NCI-H1436 treated with DMSO at 0.1 percent for 48 hours (cell line): ENCODE measurements around the gene AKAP8L.
"Not testable (repeated sequence)": the region's sequence is repeated elsewhere in the genome, so short reads cannot be mapped to it uniquely, and the experiment has no call there.

Experiments used
- DNase-seq: peaks from one replicate; lab custom pipeline; 2025; lab: John Stamatoyannopoulos, UW

AKAP8L gene

DNA sequence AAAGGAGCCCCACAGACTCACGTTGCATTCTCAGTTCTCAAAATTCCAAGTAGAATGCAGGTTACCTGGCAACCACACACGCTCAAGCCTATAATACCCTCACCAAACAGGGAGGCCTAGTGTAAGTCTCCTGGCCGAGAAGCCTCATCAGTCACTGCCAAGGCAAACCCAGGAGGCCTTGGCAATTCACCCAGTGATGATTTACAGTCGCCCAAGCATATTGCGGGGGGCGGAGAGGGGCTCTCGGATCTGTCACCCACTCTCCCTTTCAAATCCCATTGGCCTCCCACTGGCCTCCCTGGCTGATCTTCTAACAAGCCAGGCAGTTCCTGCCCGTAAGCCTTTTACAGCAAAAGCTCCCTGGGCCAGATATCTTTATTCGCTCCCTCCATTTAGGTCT, 1.1 kb downstream of the AKAP8L start:
- no peak for DNase-seq

DNA sequence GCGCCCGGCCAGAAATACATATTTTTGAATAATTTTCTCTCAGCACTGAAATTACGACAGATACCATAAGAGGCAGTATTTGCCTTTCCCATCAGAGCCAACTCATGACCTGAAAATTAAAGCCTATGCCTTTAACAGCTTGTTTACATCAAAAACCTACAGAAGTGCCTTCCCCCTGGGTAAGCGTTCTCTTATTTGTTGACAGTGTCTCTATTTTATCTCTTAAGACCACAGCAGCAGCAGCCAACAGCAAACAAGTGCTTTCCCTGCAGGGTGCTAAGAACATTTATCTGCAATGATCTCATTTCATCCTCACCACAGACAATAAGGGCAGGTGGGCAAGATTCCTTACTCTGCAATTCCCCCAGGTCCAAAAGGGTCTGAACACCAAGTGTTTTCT, 6.0 kb downstream of the AKAP8L start:
- no peak for DNase-seq

DNA sequence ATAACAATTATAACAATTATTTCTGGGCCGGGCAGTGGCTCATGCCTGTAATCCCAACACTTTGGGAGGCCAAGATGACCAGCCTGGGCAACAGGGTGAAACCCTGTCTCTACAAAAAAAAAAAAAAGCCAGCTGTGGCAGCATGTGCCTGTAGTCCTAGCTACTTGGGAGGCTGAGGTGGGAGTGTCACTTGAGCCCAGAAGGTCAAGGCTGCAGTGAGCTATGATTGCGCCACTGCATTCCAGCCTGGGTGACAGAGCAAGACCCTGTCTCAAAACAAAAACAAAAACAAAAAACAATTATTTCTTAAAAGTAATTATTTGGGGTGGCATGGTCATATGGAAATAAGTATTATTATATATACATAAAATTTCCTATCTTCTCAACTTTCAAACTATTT, 7.4 kb downstream of the AKAP8L start:
- DNase-seq = not testable (repeated sequence)

DNA sequence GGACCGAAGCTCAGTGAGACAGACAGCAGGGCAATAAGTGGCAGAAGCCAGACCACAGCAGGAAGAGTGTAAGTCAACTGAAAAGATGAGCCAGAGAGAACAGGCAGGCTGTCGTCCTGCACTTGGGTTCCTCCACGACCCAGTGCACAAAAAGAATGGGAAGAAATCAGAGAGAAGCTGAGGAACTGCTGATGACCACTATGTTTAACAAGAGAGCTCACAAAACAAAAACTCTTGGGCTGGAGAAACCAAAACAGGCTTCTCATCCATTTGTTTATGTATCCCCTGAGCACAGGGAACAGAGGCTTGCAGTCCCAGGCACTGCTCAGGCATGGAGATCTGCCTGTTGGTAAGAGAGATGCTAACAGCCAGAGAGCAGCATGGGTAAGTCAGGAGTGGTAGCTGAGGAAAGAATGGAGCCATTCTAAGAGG, 14.0 kb downstream of the AKAP8L start:
- no peak for DNase-seq

DNA sequence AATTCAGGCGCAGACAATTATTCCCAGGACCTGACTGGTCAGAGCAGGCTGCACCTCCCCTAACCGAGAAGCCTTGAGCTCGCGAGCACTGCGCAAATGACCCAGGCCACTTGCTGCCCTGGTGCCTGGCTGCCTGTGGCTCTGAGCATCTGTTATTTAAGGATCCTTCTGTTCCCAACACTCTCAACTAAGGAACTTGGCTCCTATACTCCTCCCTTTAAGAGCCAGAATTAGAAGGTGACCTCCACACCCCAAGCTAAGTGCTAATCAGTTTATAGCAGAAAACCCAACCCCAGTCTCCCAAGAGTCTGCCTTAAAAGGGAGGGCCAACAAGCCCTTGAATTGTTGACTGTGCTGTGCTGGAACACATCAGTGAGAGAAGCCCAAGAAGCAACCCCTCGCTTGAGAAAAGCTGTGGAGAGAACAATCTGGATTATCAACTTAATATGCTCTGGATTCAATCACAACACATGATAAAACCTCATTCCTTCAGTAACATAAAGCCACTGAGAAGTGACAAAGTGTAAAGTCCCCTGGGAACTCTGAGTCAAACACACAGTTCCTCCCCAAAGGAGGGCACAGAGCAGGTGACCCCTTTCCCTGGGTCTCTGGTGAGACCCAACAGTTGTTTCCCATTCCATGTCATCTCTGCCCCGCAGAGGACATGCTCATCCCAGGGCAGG, 14.6 kb downstream of the AKAP8L start:
- no peak for DNase-seq

DNA sequence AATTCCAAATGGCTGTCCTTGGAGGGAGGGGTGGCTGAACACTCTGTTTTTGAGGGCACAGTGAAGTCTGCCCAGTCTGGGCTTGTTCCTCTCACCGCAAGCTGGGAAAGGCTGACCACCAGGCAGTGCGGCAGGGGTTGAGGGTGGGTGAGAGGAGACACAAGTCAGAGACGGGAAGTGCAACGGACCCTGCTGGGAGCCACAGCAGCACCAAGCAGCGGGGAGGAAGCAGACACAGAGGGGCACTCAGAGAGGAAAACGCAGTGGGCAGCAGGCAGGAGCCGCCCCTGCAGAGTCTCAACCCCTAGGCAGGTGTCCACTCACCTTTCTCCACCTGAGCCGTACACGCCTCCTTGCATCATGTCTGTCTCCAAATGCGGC, 15.6 kb downstream of the AKAP8L start:
- DNase-seq = no peak

DNA sequence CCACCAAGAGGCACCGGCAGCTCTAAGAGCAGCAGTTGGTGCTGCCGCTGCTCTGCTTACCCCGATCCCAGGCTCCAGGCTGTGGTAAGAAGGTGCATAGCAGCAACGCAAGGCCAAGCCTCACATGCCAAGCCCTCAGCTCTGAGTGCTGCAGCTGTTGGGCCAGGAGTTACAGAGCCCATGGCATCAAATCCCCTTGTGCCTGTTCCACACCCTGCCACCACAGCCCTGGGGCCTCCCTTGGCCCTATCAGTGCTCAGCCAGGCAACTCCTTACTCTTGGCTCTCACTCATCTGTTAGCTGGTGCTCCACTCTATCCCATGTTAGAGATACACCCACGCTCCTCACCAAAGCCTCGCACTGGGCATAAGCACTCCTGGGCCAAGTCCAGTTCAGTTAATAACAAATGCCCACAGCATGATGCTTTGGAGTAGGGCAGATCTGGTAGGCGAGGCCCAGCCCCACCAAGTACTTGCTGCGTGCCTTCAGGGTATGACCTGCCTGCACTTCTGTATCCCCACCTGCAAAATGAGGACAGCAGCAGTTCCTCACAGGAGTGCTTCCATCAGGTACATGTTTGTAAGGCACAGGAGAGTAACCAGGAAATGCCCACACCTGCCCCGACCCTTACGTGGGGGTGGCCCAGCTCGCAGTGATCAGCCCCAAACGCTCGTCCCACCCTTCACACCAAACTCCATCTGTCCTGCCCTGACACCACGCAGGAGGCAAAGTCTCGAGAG, 16.2 kb downstream of the AKAP8L start:
- no peak for DNase-seq

DNA sequence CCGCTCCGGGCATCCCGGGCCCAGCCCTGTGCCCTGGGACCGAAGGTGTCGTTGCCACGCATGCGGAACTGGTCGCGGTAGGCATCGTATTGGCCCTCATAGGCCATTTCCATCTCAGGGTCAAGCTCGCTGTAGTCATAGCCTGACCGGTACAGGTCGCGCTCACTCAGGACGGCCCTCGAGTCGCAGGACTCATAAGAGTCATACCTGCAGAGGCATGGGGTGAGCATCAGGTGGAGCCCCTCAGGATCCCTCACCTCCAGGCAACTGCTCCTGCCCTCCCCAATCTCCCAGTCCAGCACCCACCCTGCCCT, 17.4 kb downstream of the AKAP8L start:
- no peak for DNase-seq

DNA sequence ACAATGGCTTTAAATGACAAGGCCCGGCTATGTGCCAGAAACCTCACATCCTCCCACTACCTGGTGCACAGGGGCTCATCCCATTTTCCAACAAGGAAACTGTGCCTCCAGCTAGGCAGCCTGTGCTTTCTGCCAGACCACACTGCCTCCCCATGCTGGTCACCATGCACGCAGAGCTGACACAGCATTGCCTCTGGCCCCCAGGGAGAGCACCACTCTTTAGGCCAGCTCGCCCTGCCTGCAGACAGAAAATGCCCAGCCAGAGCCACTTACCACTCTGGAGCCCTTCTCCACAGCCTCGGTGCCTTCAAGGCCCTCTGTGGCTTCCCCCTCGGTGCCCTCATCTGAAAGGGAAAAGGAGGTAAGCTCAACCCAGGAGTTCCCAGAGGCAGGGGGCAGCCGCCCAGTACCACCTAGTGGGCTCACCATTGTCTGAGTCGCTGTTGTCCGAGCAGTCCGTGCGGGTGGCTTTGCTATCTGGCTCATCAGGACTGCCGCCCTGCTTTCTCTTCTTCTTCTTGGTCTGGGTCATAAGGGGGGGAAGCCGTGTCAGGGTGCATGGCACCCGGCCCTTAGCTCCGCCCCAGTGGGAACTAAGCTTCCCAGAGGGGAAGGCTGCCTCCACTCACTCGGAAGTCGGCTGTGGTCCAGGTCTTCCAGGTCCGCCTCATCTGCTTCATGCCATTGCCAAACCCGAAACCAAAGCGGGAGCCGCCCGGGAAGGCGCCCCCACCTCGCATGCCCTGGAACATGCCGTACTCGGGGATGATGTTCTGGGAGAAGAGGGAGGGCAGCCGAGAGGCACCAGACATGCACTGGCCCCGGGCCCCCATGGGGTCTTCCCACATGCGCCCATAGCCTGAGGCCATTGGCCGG, 18.0 kb downstream of the AKAP8L start:
- DNase-seq = no peak

DNA sequence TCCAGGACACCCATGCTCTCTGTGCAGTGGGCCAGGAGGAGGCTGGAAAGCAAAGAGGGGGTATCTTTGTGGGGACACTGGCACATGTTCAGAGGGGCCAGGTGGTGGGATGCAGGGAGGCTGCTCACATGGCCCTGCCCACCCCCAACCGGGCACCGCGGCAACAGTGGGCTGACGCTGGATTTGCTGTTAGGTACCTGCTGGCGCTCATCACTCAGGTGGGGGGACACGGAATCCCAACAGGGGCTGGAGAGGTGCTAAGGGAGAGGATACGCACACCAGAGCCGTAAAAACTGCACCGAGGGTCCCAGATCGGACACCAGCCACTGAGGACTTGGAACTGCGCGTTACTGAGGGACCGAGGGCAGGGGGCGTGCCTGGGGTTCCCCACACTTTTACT, 19.2 kb downstream of the AKAP8L start:
- no peak for DNase-seq

DNA sequence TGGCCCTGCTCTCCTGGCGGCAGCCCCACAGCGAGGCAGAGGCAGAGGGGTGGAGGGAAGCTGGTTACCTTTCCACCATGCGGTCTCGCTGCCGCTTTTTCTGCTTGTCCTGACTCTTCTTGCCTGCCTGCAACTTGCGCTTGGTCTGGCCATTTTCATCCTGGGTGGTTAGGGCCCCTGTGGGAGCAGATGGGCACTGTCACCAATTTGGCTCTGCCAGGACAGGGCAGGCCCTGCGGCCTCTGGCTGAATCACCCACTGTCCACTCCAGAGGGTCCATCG, 19.6 kb downstream of the AKAP8L start:
- DNase-seq = no peak

DNA sequence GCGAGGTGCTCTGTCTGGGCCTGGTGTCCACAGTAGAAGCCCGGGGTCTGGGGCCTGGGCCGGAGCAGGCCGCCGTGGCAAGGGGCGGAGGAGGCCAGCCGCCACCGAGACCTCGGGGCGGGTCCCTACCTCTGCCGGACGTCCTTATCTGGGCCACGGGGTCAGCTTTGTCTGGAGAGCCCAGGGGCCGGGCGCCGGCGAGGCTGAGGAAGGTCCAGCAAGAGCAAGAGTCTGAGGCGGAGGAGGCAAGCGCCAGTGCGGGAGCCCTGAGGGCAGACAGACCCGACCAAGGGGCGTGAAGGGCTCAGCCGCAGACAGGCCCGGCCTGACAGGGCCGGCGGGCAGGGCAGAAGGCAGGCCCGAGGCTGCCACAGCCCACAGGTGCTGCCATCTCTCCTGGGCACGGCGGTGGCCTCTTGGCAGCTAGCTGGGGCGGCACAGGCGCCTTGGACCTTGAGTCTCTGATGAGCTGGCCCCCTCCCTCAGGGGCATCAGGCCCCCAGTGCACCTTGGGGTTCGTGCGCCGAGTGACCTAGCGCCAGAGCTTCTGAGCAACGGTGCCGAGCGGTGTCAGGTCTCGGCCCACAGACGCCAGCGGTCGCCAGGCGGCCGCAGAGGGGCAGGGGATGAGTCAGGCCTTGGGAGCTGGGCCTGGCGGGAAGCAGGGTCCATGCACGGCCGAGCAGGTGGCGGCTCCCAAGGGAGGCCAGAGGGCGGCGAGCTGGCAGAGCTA, 20.1 kb downstream of the AKAP8L start:
- DNase-seq = no peak

DNA sequence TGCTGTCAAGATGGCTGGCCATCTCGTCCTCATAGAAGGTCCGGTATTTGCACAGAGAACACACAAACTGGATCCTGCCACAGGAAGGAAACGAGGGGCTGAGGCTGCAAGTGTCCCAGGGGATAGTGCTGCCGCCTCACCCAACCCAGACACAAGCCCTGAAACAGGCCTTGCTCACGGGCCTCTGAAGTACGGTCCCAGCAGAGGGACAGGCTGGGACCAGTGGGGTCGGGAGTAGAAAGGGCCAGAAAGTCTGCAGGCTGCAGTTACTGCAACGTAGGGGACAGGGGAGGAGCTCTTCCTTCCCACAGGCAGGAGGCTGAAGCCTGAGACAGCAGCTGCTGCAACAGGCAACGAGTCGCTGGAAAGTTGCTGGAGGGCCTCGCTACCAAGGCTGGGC, 21.0 kb downstream of the AKAP8L start:
- no peak for DNase-seq

DNA sequence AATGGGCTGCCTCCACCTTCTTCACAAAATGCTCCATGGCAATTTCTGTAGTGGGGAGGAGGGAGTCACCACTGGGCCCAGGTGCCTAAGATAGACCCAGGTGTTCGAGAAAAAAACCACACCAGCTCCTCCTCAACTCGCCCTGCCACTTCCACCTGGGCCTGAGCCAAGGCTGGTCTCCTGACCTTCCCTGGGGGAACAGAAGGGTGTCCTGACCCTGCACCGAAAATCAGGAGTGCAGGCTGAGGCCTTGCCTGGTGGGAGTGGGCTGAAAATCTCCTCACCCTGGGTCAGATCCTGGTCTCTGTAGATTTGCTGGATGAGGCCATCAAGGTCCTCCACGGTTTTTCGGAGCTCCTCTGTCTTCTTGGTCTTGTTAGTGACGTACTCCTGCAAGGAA, 21.6 kb downstream of the AKAP8L start:
- DNase-seq = no peak

DNA sequence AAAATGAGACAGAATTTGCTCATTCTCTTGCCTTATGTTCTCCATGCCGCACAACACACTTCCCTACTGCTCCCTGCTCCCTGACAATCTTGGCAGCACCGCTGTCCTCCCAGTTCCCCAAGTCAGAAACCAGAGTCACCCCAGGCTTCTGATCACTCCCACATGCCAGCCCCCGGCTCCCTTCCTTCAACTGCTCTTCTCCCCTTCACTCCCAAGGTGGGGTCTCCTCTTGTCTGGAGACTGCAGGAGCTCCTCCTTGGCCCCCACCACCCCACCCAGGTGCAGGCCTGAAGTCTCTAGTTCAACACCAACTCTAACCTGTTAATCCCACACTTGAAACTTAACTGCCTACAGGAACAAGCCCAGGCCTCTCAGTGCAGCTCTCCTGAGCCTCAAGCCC, 22.4 kb downstream of the AKAP8L start:
- no peak for DNase-seq

DNA sequence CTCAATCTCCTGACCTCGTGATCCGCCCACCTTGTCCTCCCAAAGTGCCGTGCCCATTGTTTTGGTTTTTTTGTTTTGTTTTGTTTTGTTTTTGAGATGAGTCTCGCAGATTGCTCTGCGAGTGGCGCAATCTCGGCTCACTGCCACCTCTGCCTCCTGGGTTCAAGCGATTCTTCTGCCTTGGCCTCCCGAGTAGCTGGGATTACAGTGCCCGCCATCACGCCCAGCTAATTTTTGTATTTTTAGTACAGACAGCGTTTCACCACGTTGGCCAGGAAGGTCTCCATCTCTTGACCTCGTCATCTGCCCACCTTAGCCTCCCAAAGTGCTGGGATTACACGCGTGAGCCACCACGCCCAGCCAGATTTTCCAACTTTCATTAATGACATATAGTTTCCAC, 23.5 kb downstream of the AKAP8L start:
- DNase-seq = not testable (repeated sequence)

DNA sequence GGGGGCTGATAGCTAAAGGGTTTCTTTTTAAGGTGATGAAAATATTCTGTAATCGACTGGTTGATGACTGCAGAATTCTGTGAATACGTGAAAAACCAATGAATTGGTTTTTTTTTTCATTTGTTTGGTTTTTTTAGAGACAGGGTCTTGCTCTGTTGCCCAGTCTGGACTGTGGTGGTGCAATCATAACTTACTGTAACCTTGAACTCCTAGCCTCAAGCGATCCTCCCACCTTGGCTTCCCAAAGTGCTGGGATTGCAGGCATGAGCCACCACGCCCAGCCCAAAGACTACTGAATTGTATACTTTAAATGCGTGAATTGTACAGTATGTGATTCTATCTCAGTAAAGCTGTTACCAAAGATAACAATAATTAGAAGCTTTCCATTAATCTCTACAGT, 24.4 kb downstream of the AKAP8L start:
- DNase-seq = no peak

DNA sequence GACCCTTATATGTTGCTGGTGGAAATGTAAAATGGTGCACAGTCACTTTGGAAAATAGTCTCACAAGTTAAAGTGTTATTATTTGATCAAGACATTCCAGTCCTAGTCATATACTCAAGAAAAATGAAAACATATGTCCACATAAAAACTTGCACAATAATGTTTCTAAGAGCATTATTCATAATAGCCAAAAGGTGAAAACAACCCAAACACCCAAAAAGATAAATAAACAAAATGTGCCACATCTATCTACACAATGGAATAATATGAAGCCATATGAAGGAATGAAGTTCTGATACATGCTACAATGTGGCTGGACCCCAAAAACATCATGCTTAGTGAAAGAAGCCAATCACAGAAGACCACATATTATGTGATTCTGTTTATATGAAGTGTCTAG, 24.8 kb downstream of the AKAP8L start:
- no peak for DNase-seq

DNA sequence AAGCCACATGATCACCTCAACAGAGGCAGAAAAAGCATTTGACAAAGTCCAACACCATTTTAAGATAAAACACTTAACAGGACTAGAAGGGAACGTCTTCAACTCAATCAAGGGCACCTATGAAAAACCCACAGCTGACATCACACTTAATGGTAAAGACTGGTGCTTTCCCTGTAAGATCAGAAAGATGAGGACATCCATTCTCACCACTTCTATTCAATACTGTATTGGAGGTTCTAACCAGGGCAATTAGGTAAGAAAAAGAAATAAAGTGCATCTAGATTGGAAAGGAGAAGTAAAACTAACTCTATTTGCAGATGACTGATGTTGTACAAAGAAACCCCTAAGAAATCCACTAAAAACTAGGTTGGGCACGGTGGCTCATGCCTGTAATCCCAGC, 28.0 kb downstream of the AKAP8L start:
- DNase-seq = no peak

DNA sequence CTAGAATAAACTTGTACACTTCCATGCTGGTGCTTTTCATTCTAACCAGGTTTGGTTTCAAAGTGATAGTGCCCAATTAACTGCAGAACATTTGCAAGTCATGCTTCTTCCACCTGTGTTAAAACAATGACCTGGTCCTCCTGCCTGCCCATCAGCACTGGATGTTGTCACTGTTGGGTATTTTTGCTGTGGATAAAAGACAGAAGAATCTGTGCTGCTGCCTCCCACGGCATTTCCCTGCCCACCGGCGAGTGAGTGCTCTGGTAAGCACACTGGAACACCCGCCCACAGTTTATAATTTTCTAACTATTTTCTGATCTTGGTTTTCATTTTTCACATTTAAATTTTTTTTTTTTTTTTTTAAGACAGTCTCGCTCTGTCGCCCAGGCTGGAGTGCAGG, 36.9 kb downstream of the AKAP8L start:
- no peak for DNase-seq

DNA sequence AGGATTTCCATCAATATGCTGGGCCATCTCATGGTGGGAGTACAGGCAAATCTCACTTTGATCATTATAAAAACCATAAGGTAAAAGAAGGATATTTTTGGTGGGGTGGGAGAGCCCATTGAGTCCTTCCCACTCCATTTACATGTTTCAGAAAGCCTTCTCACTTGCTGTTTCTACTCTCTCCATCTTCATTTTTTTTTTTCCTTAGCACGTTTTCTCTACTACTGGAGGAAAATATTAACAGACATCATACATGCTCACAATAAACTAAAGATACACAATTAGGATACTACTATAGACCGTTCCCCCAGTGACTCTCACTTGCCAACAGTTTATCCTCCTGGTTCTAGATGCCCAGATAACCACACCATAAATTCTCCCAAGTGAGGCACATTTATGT, 37.4 kb downstream of the AKAP8L start:
- DNase-seq = no peak

DNA sequence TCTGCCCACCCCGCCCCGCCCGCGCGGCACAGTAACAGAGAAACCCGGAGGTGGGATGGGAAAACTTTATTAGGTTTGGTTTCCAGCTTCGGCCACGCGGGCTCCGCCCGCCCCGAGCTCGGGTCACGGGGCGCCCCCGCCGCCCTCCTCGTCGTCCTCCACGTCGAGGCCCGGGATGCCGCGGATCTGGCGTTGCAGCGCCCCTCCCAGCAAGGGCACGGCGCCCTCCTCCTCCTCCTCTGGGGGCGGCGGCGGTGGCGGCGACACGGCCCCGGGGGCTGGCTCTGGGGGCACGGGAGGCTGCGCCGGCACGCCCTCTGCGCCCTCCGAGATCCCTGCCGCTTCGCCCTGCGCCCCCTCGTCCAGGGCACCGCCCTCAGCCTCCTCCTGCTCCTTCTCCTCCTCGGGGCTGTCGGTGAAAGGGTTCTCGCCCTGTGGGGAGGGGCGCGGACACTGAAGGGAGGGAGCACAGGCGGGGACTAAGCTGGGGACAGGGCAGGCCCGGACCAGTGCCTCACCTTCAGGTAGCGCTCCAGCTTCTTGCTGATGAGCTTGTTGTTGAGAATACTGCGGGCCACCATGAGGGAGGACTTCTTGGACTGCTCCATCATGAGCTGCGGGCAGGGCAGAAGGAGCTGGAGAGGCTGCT, 38.7 kb downstream of the AKAP8L start:
- DNase-seq = no peak
